NCI-H2227 treated with DMSO at 0.1 percent for 48 hours (cell line): ENCODE data around the gene OR10C1.

Experiments
- DNase-seq: peaks from one replicate; lab custom pipeline; 2025; lab: John Stamatoyannopoulos, UW

The OR10C1 gene

GRCh38 chr6:29478740-29479139 is 39.6 kb downstream of the OR10C1 start:
- DNase-seq: no peak

- DNase-seq: no peak
Observed at GRCh38 chr6:29479560-29479959, 40.5 kb downstream of the OR10C1 start.

- no peak for DNase-seq
Observed at GRCh38 chr6:29483186-29483585, 44.1 kb downstream of the OR10C1 start.

GRCh38 chr6:29483735-29484134 is 44.6 kb downstream of the OR10C1 start:
- no peak for DNase-seq

- peak; percentile 81 for DNase-seq
Observed at GRCh38 chr6:29486577-29486976, 47.5 kb downstream of the OR10C1 start.

DNA sequence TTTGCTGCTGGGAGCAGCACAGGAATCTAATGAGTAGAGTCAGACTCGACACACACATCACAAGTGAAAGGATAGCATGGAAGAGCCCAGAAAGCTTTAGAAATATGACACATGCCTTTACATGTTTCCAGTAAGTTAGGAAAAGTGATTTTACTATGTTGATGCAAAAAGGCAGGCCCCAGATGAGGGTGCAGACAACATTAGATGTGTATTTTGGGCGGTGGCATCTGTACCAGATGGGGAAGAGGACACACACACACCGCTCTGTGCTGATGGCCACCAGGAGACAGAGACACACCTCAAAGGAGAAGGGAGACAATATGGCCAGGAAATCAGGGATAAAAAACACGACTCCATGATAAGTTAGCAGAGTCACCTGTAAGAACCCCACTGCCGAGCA is 48.0 kb downstream of the OR10C1 start:
- peak; percentile 59 for DNase-seq

- no peak for DNase-seq
Observed at GRCh38 chr6:29487660-29488059, 48.6 kb downstream of the OR10C1 start, which contains the start of gene MAS1L. Gene MAS1L, minus strand, starts transcription at chr6:29487956. Its CDS starts 54 bp downstream, at chr6:29487902.

GRCh38 chr6:29488874-29489273 is 49.8 kb downstream of the OR10C1 start:
- DNase-seq: no peak

GRCh38 chr6:29489286-29489685 is 50.2 kb downstream of the OR10C1 start:
- DNase-seq: no peak

GRCh38 chr6:29490055-29490454 is 50.9 kb downstream of the OR10C1 start:
- DNase-seq: no peak

GRCh38 chr6:29490552-29490951 is 51.4 kb downstream of the OR10C1 start:
- DNase-seq: no peak
